Activated CD8-positive, alpha-beta memory T cell treated with anti-CD3 and anti-CD28 coated beads, Interleukin-2, amount 50 U/mL, for 1 hour (primary cell): Measurements from ENCODE around the gene ZNF578.
"Not testable (repeated sequence)": the region's sequence is repeated elsewhere in the genome, so short reads cannot be mapped to it uniquely, and the experiment has no call there.

Source experiments
- DNase-seq: peaks from one replicate; pipeline ENCODE4 v3.0.0-alpha.2; 2020; ENCODE audit errors: extremely low read depth

ZNF578 gene

GRCh38 chr19:52453324-52454094, at the start of gene ZNF578:
Gene ZNF578 (plus strand): TSS chr19:52453553. CDS start chr19:52501846, 48,293 bp downstream.
- DNase-seq: peak; percentile 8

DNA sequence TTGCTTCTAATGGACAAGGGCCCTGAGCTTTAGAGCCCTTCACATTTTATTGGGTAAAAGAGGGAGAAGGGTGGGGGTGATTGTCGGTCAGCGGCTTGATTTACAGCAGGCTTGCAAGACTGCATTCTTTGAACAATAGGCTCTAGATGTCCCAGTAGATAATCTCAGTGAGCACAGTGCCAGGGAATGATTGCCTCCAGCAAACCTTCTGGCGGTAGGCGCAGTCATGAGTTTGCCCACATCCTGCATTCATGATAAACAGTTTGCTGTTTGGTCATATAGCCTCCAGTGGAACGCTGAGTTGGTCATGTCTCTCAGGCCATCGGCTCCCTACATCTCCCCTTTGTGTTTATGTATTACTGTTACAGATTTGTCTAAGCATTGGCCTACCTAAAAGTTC, 43.1 kb upstream of the ZNF578 start:
- no peak for DNase-seq

DNA sequence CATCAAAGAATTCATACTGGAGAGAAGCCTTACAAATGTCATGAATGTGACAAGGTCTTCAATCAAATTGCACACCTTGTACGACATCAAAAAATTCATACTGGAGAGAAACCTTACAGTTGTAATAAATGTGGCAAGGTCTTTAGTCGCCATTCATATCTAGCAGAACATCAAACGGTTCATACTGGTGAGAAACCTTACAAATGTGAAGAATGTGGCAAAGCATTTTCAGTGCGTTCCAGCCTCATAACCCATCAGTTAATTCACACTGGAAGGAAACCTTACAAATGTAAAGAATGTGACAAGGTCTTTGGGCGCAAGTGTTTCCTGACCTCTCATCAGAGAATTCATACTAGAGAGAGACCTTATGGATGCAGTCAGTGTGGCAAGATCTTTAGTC, 37.6 kb upstream of the ZNF578 start:
- DNase-seq: no peak

DNA sequence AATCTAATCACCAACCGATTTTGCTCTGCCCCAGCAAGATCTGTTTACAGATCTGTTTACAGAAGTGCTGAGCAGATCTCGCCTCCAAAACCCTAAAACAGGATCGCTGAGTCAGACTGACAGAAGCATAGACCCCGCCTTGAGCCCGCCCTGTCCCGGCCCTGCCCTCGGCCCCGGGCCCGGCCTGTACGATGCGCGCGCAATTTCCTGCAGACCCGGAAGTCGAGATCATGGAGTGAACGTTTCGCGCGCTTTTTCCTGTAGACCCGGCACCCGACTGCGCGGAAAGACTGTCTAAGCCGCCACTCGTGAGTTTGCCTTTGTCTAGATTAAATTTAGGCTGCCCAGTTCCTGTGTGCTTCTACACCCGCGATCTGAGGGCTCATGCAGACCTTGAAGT, 24.4 kb upstream of the ZNF578 start, which contains the start of gene ZNF534:
Gene ZNF534, plus strand, starts transcription at position 212 of the 400 bp plus-strand sequence. CDS start 2,327 bp downstream, outside the sequence.
- DNase-seq: no peak

GRCh38 chr19:52442179-52442578, 11.2 kb upstream of the ZNF578 start:
- no peak for DNase-seq

DNA sequence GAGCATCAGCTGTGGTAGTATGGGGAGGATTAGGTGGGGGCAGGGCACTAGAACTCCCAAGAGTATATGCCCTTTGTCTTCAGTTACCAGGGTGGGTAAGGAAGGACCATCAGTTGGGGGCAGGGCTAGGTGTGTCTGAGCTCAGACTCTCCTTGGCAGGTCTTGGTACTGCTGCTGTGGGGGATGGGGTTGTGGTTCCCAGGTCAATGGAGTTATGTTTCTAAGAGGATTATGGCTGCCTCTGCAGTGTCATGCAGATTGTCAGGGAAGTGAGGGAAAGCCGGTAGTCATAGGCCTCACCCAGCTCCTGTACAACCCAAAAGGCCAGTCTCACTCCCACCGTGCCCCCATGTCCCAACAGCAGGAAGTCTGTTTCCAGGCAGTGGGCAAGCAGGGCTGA, 8.8 kb upstream of the ZNF578 start:
- no peak for DNase-seq

DNA sequence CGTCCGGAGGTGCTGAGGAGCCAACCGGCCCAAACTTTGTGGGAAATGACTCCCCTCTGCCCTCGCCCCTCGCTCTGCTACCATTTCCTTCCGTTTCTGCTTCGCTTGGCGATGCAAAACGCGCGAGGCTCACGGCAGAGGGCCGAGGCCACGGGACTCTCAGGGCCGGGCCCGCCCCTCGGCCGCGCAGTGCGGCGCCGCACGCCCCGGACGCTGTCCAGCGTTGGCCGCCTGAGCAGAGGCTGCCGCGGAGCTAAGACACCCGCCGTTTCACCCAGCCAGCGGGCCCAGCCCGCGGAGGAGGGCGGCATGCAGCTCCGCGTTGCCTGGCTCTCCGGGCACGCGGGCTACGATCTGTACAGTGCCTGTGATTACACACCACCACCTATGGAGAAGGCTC, 2.1 kb upstream of the ZNF578 start:
- no peak for DNase-seq

DNA sequence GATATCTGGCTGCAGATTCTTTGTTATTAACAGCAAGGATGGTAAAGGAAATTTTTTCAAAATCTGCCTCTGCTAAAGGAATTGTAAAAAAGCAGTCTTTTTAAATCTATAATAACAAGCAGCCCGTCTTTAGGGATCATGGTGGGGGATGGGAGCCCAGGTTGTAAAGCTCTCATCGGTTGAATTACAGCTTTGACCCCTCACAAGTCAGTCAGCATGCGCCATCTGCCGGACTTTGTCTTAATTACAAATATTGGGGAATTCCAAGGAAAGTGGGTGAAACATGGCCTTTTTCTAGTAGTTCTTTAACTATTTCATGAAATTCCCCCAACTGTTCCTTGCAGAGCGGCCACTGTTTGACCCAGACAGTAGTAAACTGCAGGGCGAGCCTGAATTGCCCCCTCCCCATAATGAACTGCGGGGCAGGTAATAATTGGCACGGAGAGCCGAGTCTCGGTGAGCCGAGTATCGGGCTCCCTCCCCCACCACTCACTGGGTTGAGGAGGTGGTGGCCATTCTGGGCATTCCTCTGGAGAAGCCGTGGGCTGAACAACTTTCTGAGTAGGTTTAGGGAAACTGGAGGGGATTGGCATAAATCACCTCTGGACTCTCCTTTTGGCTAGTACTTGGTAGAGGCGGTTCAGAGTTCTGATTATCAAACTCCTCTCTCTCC, 11.6 kb downstream of the ZNF578 start:
- no peak for DNase-seq

DNA sequence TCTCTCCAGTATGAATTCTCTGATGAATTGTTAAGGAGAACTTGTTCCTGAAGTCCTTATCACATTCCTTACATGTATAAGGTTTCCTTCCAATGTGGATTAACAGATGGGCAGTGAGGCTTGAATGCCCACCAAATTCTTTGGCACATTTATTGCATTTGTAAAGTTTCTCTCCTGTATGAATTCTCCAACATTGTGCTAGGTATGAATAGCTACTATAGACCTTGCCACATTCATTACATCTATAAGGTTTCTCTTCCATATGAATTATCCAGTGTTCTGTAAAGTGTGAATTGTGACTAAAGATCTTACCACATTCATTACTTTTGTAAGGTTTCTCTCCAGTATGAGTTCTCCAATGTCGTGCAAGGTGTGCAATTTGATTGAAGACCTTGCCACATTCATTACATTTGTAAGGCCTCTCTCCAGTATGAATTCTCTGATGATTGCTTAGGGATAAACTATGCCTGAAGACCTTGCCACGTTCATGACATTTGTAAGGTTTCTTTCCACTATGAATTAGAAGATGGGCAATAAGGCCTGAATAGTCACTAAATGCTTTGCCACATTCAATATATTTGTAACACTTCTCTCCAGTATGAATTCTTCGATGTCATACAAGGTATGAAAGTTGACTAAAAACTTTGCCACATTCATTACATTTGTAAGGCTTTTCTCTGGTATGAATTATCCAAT, 20.4 kb downstream of the ZNF578 start:
- DNase-seq: no peak

GRCh38 chr19:52474351-52475127, 21.2 kb downstream of the ZNF578 start:
- no peak for DNase-seq

GRCh38 chr19:52484111-52484743, 30.9 kb downstream of the ZNF578 start:
- DNase-seq: not testable (repeated sequence)

DNA sequence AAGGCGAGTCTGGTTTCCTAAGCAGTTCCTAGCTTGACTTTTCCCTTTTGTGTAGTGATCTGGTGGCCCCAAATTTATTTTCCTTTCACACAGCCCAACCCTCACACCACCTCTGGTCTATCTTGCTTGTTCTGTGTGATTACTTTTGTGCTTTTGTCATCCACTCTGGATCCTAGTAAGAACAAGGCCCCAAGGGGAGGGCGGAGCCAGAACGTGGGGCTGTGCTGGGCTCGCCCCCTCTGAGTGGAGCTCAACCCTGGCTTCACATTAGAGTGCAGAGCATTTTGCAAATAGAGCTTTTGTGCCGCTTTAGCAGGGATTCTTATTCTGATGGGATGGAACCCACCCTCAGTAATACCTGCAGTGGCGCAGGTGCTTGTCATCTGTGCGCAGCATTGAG, 31.7 kb downstream of the ZNF578 start:
- not testable (repeated sequence) for DNase-seq

DNA sequence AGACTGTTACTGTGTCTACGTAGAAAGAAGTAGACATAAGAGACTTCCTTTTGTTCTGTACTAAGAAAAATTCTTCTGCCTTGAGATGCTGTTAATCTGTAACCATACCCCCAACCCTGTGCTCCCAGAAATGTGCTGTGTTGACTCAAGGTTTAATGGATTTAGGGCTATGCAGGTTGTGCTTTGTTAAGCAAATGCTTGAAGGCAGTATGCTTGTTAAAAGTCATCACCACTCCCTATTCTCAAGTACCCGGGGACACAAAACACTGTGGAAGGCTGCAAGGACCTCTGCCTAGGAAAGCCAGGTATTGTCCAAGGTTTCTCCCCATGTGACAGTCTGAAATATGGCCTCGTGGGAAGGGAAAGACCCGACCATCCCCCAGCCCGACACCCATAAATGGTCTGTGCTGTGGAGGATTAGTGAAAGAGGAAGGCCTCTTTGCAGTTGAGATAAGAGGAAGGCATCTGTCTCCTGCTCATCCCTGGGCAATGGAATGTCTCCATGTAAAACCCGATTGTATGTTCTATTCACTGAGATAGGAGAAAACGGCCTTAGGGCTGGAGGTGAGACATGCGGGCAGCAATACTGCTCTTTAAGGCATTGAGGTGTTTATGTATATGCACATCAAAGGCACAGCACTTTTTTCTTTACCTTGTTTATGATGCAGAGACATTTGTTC, 32.3 kb downstream of the ZNF578 start:
- not testable (repeated sequence) for DNase-seq

- DNase-seq: no peak
Observed at GRCh38 chr19:52492201-52492993, 39.0 kb downstream of the ZNF578 start.

DNA sequence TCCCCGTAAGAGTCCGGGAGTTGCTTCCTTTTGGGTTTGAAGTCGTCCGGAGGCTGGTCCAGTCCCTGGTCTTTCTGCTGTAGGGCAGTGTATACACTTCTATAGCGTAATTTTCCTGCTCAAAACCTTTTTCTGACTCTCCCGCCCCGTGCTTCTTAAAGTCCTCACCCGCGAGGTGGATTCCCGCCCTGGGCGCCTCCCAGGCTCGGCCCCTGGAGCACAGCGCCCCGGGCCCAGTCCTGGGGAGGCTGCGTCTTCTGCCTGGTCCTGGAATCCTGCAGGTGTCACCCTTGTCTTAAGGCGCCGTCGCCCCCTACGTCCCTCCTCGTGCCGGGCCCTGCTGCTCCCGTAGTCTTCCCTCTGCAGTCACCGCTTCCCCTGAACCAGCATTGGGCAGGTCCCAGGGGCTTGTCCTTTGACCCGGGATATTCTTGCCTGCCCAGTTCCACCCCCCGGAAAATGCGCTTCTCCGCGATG, 39.7 kb downstream of the ZNF578 start:
- no peak for DNase-seq

DNA sequence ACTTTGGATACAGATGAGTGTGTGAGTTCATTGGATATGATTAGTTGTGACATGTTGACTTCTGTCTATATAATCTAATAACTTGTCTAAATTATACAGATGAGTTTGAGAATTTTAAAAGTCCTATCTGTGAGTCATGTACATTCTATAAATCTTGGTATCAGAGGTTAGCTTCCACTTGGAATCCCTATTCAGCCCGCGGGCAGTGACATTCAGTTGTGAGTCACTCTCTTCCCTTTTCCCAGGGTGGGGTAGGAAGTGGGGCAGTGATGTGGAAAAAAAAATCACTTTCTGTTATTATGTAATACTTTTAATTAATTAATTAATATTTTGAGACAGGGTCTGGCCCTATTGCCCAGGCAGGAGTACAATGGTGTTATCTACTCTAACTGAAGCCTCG, 41.2 kb downstream of the ZNF578 start:
- DNase-seq: no peak

DNA sequence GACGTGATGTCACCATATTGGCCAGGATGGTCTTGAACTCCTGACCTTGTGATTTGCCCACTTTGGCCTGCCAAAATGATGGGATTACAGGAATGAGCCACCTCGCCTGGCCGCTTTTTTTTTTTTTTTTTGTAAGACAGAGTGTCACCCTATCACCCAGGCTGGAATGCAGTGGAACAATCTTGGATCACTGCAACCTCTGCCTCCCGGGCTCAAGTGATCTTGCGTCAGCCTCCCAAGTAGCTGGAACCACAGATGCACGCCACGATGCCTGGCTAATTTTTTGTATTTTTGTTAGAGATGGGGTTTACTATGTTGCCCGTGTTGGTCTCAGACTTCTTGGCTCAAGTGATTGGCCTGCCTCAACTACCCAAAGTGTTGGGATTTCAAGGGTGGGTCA, 45.2 kb downstream of the ZNF578 start:
- no peak for DNase-seq

DNA sequence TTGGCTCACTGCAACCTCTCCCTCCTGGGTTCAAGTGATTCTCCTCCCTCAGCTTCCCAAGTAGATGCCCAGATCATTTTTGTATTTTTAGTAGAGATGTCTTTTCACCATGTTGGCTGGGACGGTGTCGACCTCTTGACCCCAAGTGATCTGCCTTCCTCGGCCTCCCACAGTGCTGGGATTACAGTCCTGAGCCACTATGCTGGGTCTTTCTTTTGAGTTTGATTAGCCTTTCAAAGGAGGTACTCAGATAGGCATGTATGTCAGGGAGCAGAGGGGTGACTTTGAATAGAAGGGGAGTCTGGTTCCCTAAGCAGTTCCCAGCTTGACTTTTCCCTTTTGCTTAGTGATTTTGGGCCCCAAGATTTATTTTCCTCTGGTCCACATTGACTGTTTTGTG, 47.1 kb downstream of the ZNF578 start:
- not testable (repeated sequence) for DNase-seq

GRCh38 chr19:52500991-52501390, 47.6 kb downstream of the ZNF578 start:
- not testable (repeated sequence) for DNase-seq

GRCh38 chr19:52507266-52507665, 53.9 kb downstream of the ZNF578 start:
- no peak for DNase-seq
